DMS114 treated with DMSO at 0.1 percent for 48 hours (cell line): ENCODE data around the gene TBCD.

ENCODE experiments used
- DNase-seq: peaks from one replicate; lab custom pipeline; 2025; ENCODE audit not compliant: unreplicated experiment; lab: John Stamatoyannopoulos, UW

The TBCD gene

GRCh38 chr17:82808921-82809905, 57.3 kb downstream of the TBCD start:
- DNase-seq = no peak

DNA sequence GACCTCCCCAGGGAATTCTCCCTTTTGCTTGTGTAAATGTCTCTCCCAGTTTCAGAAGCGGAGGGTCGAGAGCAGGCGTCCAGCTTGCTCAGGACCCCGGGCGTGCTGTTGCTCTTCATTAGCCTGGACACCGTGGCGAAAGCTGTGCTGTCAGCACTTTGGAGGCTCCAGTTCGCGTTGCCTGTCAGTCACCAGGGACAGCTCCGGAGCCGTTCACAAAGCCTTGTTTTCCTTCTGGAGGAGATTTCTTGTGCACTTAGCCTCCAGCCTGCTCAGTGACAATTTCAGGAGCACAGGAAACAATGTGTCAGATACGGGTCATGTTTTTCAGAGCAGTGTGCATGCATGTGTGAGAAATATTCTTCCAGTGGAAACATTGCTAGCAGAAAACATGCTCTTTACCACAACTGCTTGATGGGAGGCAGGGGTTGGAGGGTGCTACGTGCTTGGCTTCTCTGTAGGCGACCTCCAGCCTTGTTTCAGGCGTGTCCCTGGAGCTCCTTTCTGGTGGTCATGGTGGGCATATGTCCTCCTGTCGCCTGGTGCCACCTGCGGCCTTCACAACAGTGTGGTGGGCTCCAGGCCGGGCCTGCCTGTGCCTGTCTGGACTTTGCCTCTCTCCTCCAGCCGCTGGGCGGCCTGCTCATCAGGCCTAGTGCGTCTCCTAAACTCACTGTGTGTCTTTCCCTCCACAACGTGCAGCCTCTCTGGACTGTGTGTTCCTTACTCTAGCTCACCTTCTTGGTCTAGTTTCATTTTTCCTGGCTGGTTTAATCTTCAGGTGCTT, 59.0 kb downstream of the TBCD start:
- no peak for DNase-seq

GRCh38 chr17:82812058-82812457, 60.2 kb downstream of the TBCD start:
- DNase-seq = no peak

DNA sequence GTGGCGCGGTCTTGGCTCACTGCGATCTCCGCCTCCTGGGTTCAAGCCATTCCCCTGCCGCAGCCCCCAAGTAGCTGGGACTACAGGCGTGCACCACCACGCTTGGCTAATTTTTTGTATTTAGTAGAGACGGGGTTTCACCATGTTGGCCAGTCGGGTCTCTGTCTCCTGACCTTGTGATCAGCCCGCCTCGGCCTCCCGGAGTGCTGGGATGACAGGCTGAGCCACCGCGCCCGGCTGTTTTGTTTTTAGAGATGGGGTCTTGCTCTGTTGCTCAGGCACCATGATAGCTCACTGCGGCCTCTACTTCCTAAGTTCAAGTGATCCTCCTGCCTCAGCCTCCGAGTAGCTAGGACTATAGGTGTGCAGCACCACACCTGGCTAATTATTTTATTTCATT, 60.7 kb downstream of the TBCD start:
- no peak for DNase-seq

DNA sequence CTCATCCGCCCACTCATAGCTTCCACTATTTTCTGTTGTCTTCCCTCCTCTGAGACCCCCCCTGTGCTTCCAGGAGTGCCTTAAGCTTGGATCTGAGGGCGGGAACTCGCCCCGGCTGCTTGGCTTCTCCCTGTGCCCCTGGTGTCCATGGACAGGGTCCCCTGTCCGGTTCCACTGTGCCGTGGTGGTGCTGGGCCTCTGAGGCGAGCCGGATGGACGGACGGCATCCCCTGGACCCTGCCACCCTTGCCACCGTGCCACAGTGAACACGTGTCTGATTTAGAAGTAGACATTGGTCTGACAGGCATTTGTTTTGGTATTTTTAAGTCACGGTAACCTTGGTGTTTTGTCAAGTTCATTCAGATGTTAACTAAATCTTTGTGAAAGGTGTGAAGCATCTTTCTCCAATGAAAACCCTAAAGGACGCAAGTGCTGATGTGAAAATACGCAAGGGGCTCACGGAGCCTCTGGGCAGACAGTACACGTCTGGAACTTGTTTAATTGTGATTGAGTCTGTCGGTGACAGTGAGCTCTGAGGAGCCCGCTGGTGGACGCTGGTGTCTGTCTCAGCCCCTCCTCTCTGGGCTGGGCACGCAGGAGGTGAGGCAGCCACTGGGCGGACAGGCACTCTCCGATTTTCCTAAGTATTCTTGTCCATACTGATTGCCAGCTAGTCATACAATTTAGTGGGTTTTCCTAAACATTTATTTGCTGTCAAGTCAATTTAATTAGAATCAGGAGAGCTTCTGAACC, 61.6 kb downstream of the TBCD start:
- DNase-seq = no peak

GRCh38 chr17:82814834-82815233, 63.0 kb downstream of the TBCD start:
- DNase-seq = no peak

GRCh38 chr17:82815354-82815753, 63.5 kb downstream of the TBCD start:
- DNase-seq = no peak

DNA sequence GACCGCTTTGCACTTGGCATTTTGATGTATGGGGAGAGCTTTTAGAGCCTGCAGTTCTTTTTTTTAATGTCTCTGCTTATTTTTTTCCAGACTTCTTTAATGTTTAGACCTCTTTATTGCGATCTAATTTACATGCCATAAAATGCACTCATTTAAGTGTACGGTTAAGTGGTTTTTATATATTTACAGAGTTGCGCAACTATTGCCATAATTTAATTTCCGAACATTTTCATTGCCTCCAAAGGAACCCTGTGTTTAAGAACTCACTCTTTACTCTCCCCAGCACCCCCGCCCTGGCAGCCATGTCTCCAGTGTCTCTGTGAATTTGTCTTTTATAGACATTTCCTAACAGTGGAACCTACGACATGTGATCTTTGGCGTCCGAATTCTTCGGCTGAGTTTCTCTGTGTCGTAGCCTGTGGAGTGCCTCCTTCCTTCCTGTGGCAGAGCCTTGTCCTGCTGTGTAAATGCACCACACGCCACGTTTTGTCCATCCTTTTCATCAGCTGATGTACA, 64.0 kb downstream of the TBCD start:
- no peak for DNase-seq

DNA sequence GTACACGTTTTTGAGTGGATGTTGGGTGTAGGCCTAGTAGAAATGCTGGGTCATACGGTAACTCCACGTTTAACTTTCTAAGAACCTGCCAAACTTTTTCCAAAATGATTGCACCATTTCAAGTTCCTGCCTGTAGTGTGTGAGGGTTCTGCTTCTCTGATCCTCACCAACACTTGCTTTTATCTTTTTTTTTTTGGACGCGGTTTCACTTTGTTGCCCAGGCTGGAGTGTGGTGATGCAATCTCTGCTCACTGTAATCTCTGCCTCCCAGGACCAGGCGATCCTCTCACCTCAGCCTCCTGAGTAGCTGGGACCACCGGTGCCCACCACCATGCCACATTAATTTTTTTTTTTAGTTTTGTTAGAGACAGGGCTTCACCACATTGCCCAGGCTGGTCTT, 64.5 kb downstream of the TBCD start:
- no peak for DNase-seq

GRCh38 chr17:82817947-82818346, 66.1 kb downstream of the TBCD start:
- DNase-seq = no peak

DNA sequence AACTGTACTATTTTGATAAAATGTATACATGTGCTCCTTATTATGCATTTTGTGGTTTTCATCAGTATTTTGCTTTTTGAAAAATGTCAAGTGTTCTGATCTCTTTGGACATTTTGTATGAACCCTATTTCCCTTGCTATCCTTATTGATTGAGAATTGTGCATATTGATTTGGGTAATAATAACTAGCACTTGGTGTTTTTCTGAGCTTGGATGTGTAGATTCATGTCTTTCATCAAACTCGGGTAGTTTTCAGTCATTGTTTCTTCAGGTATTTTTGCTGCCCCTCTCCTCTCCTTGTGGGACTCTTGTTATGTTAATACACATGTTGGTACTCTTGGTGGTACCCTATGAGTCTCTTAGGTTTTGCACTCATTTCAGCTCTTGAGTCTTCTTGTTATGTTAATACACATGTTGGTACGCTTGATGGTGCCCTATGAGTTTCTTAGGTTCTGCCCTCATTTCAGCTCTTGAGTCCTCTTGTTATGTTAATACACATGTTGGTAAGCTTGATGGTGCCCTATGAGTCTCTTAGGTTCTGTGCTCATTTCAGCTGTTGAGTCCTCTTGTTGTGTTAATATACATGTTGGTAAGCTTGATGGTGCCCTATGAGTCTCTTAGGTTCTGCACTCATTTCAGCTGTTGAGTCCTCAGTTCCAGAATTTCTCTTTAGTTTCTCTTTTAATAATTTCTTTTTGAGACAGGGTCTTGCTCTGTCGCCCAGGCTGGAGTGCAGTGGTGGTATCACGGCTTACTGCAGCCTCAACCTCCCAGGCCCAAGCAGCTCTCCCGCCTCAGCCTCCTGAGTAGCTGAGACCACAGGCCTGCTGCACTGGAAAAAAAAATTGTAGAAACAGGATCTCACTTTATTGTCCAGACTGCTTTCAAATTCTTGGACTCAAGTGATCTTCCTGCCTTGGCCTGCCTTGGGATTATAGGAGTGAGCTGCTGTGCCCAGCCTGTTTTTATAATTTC, 68.7 kb downstream of the TBCD start:
- no peak for DNase-seq

DNA sequence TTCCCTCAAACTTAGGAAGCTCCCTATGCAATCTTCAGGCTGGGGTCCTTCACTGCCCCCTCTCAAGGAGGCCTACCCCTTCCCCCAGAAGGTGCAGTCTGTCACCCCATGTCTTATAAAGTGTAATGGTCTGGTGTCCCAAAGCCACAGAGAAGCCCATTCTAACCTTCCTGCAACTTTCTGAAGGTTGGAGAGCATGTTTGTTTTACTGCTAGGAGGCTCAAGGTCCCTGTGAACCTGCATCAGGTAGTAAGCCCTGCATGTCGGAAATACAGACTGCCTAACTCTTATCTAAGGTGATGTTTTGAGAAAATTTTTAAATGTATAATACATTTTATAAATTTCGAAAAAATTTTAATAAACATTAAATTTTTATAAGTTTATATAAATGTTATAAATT, 69.7 kb downstream of the TBCD start:
- no peak for DNase-seq

DNA sequence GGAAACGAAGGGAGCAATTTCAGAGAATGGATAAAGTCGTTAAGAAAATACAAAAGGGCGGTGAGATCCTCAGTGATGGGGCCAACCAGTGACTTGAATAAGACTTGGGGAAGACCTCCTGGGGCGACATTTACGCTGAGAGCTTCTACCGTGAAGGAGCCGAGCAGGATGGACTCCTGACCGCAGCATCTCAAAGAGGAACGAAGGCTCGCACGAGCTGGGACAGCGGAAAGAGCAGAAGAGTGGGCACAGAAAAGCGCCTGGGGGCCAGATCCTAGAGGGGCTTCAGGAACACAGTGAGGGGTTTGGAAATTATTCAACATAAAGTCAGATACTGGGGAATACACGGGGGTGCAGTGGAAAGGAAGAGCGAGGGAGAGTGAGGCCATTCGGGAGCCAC, 70.4 kb downstream of the TBCD start:
- no peak for DNase-seq

GRCh38 chr17:82823004-82823403, 71.1 kb downstream of the TBCD start:
- DNase-seq = no peak

- no peak for DNase-seq
Observed at GRCh38 chr17:82825540-82826124, 73.8 kb downstream of the TBCD start.

GRCh38 chr17:82826211-82826610, 74.3 kb downstream of the TBCD start:
- no peak for DNase-seq

GRCh38 chr17:82826956-82827355, 75.1 kb downstream of the TBCD start:
- DNase-seq = no peak

DNA sequence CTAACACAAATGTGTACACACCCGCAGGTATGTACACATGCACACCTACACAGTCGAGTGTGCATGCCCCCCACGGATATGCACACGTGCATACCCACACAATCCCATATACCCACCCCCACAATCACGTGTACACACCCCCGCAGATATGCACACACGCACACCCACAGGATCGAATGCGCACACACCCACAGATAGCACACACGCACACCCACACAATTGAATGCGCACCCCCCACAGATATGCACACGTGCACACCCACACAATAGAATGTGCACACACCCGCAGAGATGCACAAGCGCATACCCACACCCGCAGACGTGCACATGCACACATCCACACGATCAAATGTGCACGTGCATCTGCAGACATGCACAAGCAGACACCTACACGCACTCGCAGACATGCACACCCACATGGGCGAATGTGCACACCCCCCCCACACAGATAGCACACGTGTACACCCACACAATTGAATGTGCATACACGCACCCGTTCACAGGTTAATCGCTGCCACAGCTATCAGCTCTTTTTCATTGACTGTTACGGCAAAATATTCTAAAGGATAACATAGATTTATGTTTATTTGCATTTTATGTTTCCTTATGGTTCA, 77.1 kb downstream of the TBCD start:
- DNase-seq = no peak

DNA sequence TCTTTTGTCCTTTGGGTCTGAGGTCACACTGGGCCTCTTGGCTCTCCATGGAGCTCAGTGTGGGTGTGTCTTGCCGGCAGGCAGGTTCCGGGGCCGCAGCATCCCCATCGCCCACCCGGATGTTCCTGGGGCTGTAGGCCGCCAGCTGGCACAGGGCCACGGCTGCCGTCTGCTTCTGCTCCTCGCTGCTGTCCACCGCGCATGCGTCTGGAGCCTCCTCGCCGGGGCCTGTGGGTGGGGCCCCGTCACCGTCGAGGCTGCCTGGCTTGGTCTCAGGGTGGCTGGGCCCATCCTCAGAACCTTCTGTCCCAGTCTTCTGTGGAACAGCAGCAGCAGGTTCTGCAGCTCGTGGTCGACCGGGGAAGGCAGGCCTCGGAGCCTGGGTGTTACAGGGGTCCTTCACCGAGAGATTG, 78.4 kb downstream of the TBCD start:
- no peak for DNase-seq
